ENCODE measurements around the gene CDK5RAP2. TPM values are rescaled to one million over a fixed set of nuclear protein-coding genes. Genes with fewer than 3 reads are reported as not detected.
A peak's percentile ranks its signal among the peaks of the same experiment; 100 is the strongest.

The CDK5RAP2 gene
- polyA plus RNA-seq, 4 donors, result 15.7 to 49.3 (median 18.9) TPM

DNA sequence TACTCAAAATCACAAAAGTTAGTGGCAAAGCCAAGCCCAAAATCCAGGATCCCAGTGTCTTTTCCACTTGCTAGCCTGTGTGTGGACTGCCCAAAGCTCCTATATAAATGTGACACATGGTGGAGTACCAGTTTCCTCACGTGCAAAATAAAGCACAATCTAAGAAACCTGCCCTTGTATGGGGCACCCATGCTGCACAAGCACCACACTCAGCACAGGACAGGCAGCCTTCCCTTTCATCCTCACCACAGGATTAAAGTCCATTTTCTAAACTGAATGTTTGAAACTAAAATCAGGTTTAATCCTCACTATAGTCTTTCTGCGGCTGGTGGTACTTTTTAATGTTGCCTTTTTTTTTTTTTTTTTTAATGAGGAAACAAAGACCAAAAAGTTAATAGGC lies 5.5 kb downstream of the CDK5RAP2 start:
- H3K4me1 ChIP-seq (ENCODE audit: control insufficient read depth in 3 of 3, insufficient read depth in 2 of 3, low read depth in 1 of 3, low read length in 2 of 3), result peaks cover 2 to 27% (median 6%) of the 10 kb centered on the region in 3 donors
- no peak overlapping the region for H3K4me3 ChIP-seq (ENCODE audit: low read depth in 1 of 3, low read length in 3 of 3)
- no peaks in the 10 kb centered on the region for H3K9me3 ChIP-seq (ENCODE audit: control insufficient read depth in 2 of 2, insufficient read depth in 1 of 2, low read depth in 1 of 2, low read length in 1 of 2)
- DNase-seq, result peak in 1 of 2 donors; percentile 32
- peaks cover 0 to 25% (median 2%) of the 10 kb centered on the region in 3 donors for H3K36me3 ChIP-seq (ENCODE audit: control insufficient read depth in 3 of 3, insufficient read depth in 2 of 3, low read depth in 1 of 3, low read length in 3 of 3)
- no peak for FAIRE-seq
- 54 to 68% (median 57%) methylated on average over 2 of the region's 2 CpGs for WGBS, 3 donors
- H3K27me3 ChIP-seq (ENCODE audit: control insufficient read depth in 3 of 3, insufficient read depth in 3 of 3, low read length in 3 of 3), result no peaks in the 10 kb centered on the region
- H3K27ac ChIP-seq (ENCODE audit: low read depth in 1 of 3, low read length in 2 of 3), result no peak overlapping the region

DNA sequence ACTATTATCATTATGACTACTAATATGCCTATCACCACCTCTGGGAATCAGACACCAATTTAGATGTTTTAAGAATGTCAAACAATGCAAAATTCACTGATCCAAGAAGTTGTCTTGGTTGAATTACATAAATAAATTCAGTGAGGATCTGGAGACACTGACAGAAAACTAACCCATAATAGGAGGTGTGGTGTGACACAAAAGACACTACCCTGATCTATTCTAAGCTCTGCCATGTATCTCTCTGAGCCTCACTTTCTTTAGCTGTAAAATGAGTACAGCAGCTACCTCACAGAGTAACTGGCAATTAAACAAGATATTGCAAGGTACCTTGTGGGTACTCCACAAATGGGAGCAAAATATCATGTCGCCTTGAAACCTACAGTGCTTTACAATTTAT lies 7.5 kb downstream of the CDK5RAP2 start:
- H3K27ac ChIP-seq (ENCODE audit: low read depth in 1 of 3, low read length in 2 of 3), result peak overlapping the region in 1 of 3 donors; percentile 3

DNA sequence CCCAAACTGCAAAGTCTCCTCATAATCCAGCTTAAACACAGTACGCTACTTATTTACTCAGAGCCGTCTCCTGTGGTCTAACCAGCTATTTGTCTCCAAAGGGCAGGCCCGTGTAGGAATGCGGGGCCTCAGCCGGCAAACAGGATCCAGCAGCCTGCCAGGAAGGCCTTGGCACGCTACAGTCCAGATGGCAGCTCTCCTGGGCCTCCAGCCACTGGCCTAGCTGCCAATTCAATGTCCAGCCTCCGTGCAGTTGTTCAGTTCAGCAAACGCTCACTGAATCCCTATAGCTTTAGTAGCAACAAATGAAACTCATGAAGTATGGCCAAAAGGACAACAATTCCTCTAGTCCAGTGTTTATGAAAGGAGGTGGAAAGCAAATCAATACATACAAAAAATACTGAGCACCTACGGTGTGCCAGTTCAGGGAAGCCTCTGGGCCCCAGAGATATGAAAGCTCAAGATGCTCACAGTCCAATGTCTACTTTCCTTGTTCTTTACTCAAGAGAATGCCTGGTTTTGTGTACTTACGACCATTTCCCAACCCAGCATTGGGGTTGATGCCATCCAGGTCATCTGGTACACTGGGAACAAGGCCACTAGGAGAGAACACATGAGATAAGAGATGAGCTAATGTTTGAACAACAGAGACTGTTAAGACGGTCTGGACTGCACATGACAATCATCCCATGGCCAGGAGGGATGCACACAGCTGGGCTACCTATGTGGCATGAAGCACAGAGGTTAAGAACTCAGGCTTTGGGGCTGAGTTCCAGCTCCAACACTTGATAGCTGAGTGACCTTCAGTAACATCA lies 8.3 kb downstream of the CDK5RAP2 start:
- Histone ChIP-seq H3K4me1 (ENCODE audit: control insufficient read depth in 3 of 3, insufficient read depth in 2 of 3, low read depth in 1 of 3, low read length in 2 of 3) (peaks cover 0 to 22% (median 0%) of the 10 kb centered on the region in 3 donors), H3K27ac (ENCODE audit: low read depth in 1 of 3, low read length in 2 of 3) (peak overlapping the region in 1 of 3 donors; percentile 67), H3K36me3 (ENCODE audit: control insufficient read depth in 3 of 3, insufficient read depth in 2 of 3, low read depth in 1 of 3, low read length in 3 of 3) (peaks cover 7 to 28% (median 9%) of the 10 kb centered on the region in 3 donors), H3K9me3 (ENCODE audit: control insufficient read depth in 2 of 2, insufficient read depth in 1 of 2, low read depth in 1 of 2, low read length in 1 of 2) (no peaks in the 10 kb centered on the region), H3K4me3 (ENCODE audit: low read depth in 1 of 3, low read length in 3 of 3) (no peak overlapping the region), H3K27me3 (ENCODE audit: control insufficient read depth in 3 of 3, insufficient read depth in 3 of 3, low read length in 3 of 3) (no peaks in the 10 kb centered on the region)
- no peak for FAIRE-seq
- peak in 1 of 2 donors; percentile 86 for DNase-seq
- WGBS, 3 donors, result 76 to 82% (median 77%) methylated on average over 11 of the region's 11 CpGs

More for the DNA sequence above, 7.5 kb downstream of the CDK5RAP2 start:
- FAIRE-seq (no peak), DNase-seq (no peak)
- WGBS, 3 donors, result 95 to 100% (median 100%) methylated on average over 1 of the region's 1 CpG
- peaks cover 0 to 22% (median 0%) of the 10 kb centered on the region in 3 donors for H3K4me1 ChIP-seq (ENCODE audit: control insufficient read depth in 3 of 3, insufficient read depth in 2 of 3, low read depth in 1 of 3, low read length in 2 of 3)
- no peaks in the 10 kb centered on the region for H3K27me3 ChIP-seq (ENCODE audit: control insufficient read depth in 3 of 3, insufficient read depth in 3 of 3, low read length in 3 of 3)
- H3K9me3 ChIP-seq (ENCODE audit: control insufficient read depth in 2 of 2, insufficient read depth in 1 of 2, low read depth in 1 of 2, low read length in 1 of 2), result no peaks in the 10 kb centered on the region
- peaks cover 7 to 28% (median 9%) of the 10 kb centered on the region in 3 donors for H3K36me3 ChIP-seq (ENCODE audit: control insufficient read depth in 3 of 3, insufficient read depth in 2 of 3, low read depth in 1 of 3, low read length in 3 of 3)
- no peak overlapping the region for H3K4me3 ChIP-seq (ENCODE audit: low read depth in 1 of 3, low read length in 3 of 3)

DNA sequence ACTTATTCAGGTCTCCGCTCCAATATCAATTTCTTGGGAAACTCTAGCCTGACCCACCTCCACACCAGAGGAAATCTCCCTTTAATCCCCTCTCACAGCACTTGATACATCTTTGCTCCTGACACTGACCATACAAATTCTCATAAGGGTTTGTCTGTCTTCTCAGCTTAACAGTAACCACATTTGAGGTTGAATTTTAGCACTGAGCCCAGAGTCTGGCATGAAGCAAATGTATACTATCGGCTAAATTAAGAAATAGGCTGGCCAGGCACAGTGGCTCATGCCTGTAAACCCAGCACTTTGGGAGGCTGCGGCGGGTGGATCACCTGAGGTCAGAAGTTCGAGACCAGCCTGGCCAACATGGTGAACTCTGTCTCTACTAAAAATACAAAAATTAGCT lies 9.7 kb downstream of the CDK5RAP2 start:
- WGBS, 3 donors, result 96 to 98% (median 97%) methylated on average over 5 of the region's 5 CpGs
- H3K36me3 ChIP-seq (ENCODE audit: control insufficient read depth in 3 of 3, insufficient read depth in 2 of 3, low read depth in 1 of 3, low read length in 3 of 3), result peaks cover 10 to 35% (median 13%) of the 10 kb centered on the region in 3 donors
- no peak for FAIRE-seq

DNA sequence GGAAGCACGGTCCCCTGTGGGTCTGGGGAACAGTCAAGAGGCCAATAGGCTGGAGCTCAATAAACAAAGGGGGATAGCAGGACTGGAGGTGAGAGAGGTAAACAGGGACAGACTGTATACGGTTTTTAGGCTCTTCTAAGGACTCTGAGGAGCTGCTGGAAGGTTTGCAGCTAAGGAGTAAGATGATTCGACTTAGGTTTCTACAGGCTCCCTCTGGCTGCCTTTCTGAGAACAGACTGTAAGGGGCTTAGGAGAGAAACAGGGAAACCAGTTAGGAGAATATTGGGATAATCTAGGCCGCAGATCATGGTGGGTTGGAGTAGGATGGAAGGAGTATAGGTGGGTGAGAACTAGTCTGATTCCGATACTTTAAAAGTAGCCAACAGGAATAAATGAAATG lies 10.4 kb downstream of the CDK5RAP2 start:
- H3K27me3 ChIP-seq (ENCODE audit: control insufficient read depth in 3 of 3, insufficient read depth in 3 of 3, low read length in 3 of 3), result no peaks in the 10 kb centered on the region
- H3K36me3 ChIP-seq (ENCODE audit: control insufficient read depth in 3 of 3, insufficient read depth in 2 of 3, low read depth in 1 of 3, low read length in 3 of 3), result peaks cover 11 to 31% (median 13%) of the 10 kb centered on the region in 3 donors
- H3K9me3 ChIP-seq (ENCODE audit: control insufficient read depth in 2 of 2, insufficient read depth in 1 of 2, low read depth in 1 of 2, low read length in 1 of 2), result no peaks in the 10 kb centered on the region
- WGBS, 3 donors, result 93 to 94% (median 93%) methylated on average over 5 of the region's 5 CpGs
- H3K4me1 ChIP-seq (ENCODE audit: control insufficient read depth in 3 of 3, insufficient read depth in 2 of 3, low read depth in 1 of 3, low read length in 2 of 3), result peaks cover 0 to 22% (median 0%) of the 10 kb centered on the region in 3 donors
- H3K4me3 ChIP-seq (ENCODE audit: low read depth in 1 of 3, low read length in 3 of 3), result no peak overlapping the region
- no peak overlapping the region for H3K27ac ChIP-seq (ENCODE audit: low read depth in 1 of 3, low read length in 2 of 3)
- FAIRE-seq (no peak), DNase-seq (no peak)

More for the DNA sequence above, 9.7 kb downstream of the CDK5RAP2 start:
- H3K27me3 ChIP-seq (ENCODE audit: control insufficient read depth in 3 of 3, insufficient read depth in 3 of 3, low read length in 3 of 3), result no peaks in the 10 kb centered on the region
- no peaks in the 10 kb centered on the region for H3K9me3 ChIP-seq (ENCODE audit: control insufficient read depth in 2 of 2, insufficient read depth in 1 of 2, low read depth in 1 of 2, low read length in 1 of 2)
- no peak for DNase-seq
- H3K4me3 ChIP-seq (ENCODE audit: low read depth in 1 of 3, low read length in 3 of 3), result no peak overlapping the region
- H3K4me1 ChIP-seq (ENCODE audit: control insufficient read depth in 3 of 3, insufficient read depth in 2 of 3, low read depth in 1 of 3, low read length in 2 of 3), result peaks cover 0 to 22% (median 0%) of the 10 kb centered on the region in 3 donors
- H3K27ac ChIP-seq (ENCODE audit: low read depth in 1 of 3, low read length in 2 of 3), result no peak overlapping the region

DNA sequence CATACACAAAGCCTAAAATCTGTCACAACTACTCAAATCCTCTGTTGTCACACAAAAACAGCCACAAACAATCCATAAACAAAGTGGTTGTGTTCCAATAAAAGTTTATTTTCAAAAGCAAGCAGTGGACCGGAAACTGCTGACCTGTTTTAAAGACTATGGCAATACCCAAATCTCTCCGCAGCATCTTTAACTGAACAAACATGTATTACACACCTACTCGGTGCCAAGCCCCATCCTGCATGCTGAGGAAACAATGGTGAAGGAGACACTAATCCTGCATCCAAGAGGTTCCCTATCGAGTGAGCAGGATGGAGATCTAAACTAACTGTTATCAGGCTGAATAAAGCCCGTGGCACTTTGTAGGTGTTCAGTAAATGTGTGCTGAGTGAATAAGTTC lies 11.2 kb downstream of the CDK5RAP2 start:
- Histone ChIP-seq H3K27me3 (ENCODE audit: control insufficient read depth in 3 of 3, insufficient read depth in 3 of 3, low read length in 3 of 3) (no peaks in the 10 kb centered on the region), H3K4me1 (ENCODE audit: control insufficient read depth in 3 of 3, insufficient read depth in 2 of 3, low read depth in 1 of 3, low read length in 2 of 3) (peaks cover 0 to 19% (median 0%) of the 10 kb centered on the region in 3 donors), H3K27ac (ENCODE audit: low read depth in 1 of 3, low read length in 2 of 3) (no peak overlapping the region), H3K9me3 (ENCODE audit: control insufficient read depth in 2 of 2, insufficient read depth in 1 of 2, low read depth in 1 of 2, low read length in 1 of 2) (no peaks in the 10 kb centered on the region), H3K4me3 (ENCODE audit: low read depth in 1 of 3, low read length in 3 of 3) (no peak overlapping the region), H3K36me3 (ENCODE audit: control insufficient read depth in 3 of 3, insufficient read depth in 2 of 3, low read depth in 1 of 3, low read length in 3 of 3) (peaks cover 11 to 31% (median 13%) of the 10 kb centered on the region in 3 donors)
- DNase-seq (no peak), FAIRE-seq (no peak)
- 89 to 95% (median 94%) methylated on average over 5 of the region's 5 CpGs for WGBS, 3 donors

DNA sequence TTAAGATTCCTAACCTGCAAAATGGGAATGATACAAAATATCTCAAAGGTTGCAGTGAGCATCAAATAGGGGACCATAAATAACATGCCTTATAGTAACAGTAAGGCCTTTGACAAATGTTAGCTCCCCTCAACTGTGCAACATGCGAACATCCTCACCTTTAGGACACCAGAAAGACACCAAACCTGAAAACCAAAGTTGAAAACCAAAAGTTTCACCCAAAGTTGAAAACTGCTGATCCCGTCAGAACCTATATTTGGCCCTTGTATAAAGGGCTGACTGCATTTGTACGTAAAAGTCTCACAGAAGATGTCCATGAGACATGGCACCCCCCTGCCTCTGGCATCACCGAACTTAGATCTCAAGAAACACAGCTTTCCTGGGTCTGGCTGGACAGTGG lies 12.1 kb downstream of the CDK5RAP2 start:
- Histone ChIP-seq H3K27me3 (ENCODE audit: control insufficient read depth in 3 of 3, insufficient read depth in 3 of 3, low read length in 3 of 3) (no peaks in the 10 kb centered on the region), H3K4me3 (ENCODE audit: low read depth in 1 of 3, low read length in 3 of 3) (no peak overlapping the region), H3K27ac (ENCODE audit: low read depth in 1 of 3, low read length in 2 of 3) (no peak overlapping the region), H3K36me3 (ENCODE audit: control insufficient read depth in 3 of 3, insufficient read depth in 2 of 3, low read depth in 1 of 3, low read length in 3 of 3) (peaks cover 11 to 37% (median 13%) of the 10 kb centered on the region in 3 donors), H3K4me1 (ENCODE audit: control insufficient read depth in 3 of 3, insufficient read depth in 2 of 3, low read depth in 1 of 3, low read length in 2 of 3) (peaks cover 0 to 17% (median 0%) of the 10 kb centered on the region in 3 donors), H3K9me3 (ENCODE audit: control insufficient read depth in 2 of 2, insufficient read depth in 1 of 2, low read depth in 1 of 2, low read length in 1 of 2) (no peaks in the 10 kb centered on the region)
- FAIRE-seq (no peak), DNase-seq (no peak)
- whole genome bisulfite sequencing, 3 donors, result 94 to 98% (median 95%) methylated on average over 4 of the region's 4 CpGs

DNA sequence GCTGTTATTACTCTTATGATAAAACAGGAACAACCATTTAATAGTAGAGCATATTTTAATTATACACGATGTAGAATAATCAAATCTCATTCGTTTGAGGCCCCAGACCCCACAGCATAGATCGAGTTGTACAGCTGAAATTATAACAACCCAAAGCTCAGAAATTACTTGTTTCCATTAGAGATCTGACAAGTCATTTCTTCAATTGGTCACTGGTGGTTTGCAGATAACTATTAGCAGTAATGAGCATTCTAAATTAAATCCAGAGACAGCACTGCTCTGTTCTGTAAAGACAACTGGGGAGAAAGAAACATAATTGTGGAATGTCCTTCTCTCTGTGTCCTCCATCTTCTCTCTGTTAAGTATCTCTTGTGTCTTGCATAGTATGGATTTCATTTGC lies 12.9 kb downstream of the CDK5RAP2 start:
- Histone ChIP-seq H3K27ac (ENCODE audit: low read depth in 1 of 3, low read length in 2 of 3) (no peak overlapping the region), H3K4me3 (ENCODE audit: low read depth in 1 of 3, low read length in 3 of 3) (no peak overlapping the region), H3K9me3 (ENCODE audit: control insufficient read depth in 2 of 2, insufficient read depth in 1 of 2, low read depth in 1 of 2, low read length in 1 of 2) (no peaks in the 10 kb centered on the region), H3K4me1 (ENCODE audit: control insufficient read depth in 3 of 3, insufficient read depth in 2 of 3, low read depth in 1 of 3, low read length in 2 of 3) (peaks cover 0 to 13% (median 0%) of the 10 kb centered on the region in 3 donors), H3K36me3 (ENCODE audit: control insufficient read depth in 3 of 3, insufficient read depth in 2 of 3, low read depth in 1 of 3, low read length in 3 of 3) (peaks cover 11 to 41% (median 15%) of the 10 kb centered on the region in 3 donors), H3K27me3 (ENCODE audit: control insufficient read depth in 3 of 3, insufficient read depth in 3 of 3, low read length in 3 of 3) (no peaks in the 10 kb centered on the region)
- DNase-seq (no peak), FAIRE-seq (no peak)
- 89 to 90% (median 89%) methylated on average over 3 of the region's 3 CpGs for WGBS, 3 donors
